Upper lobe of right lung (tissue), 1 donor: ENCODE results near the gene SENP5. TPM values are rescaled to one million over a fixed set of nuclear protein-coding genes. Genes with fewer than 3 reads are reported as not detected.

Source experiments
- ATAC-seq: fragments of 200-7000 bp; cut with Tn5 transposase; one replicate; pipeline ENCODE4 v1.9.1; 2020; ENCODE audit warnings: mild to moderate bottlenecking, moderate library complexity
- DNase-seq: peaks from one replicate; pipeline ENCODE4 v3.0.0-alpha.2; 2020
- H3K27ac ChIP-seq: fragments of 200-600 bp; one replicate; pipeline ENCODE4 v1.8.0; 2022
- H3K27me3 ChIP-seq: fragments of 200-600 bp; one replicate; pipeline ENCODE4 v1.8.0; 2022; ENCODE audit warnings: mild to moderate bottlenecking
- H3K36me3 ChIP-seq: fragments of 200-600 bp; one replicate; pipeline ENCODE4 v1.8.0; 2022
- H3K4me1 ChIP-seq: fragments of 200-600 bp; one replicate; pipeline ENCODE4 v1.8.0; 2022
- H3K4me3 ChIP-seq: fragments of 200-600 bp; one replicate; pipeline ENCODE4 v1.8.0; 2022; ENCODE audit warnings: mild to moderate bottlenecking
- H3K9me3 ChIP-seq: fragments of 200-600 bp; one replicate; pipeline ENCODE4 v1.8.0; 2022
- CTCF ChIP-seq: fragments of 200-600 bp; IDR thresholded peaks from one replicate; pipeline ENCODE4 v1.8.0; 2022; ENCODE audit warnings: antibody characterized with exemption
- intact Hi-C: fragments of 100-400 bp; cut with DNase I; formaldehyde crosslinking; loops from one replicate; pipeline ENCODE4 v1.11.0; 2022
- total RNA-seq: library from RNA; stranded (reverse); fragmentation: NEBNext Ultra II Directional; extraction: Animal tissue kit (Norgen Biotek cat#: 25700); gene quantifications from one replicate; pipeline ENCODE4 v1.2.1, GENCODE V29; 2021
- donor health status: DM: no; HTN: yes; CAD: no; lungs with severe emphysema.

Gene SENP5
- total RNA-seq, 1 donor from 2014 or later, result 27.7 TPM

- no peak overlapping the region for H3K4me3 ChIP-seq
- ATAC-seq (no peak), DNase-seq (no peak)
- H3K27ac ChIP-seq, result no peak overlapping the region
- no peaks in the 10 kb centered on the region for H3K27me3 ChIP-seq
- no peak for TF ChIP-seq CTCF
- intact Hi-C loops, result no loop called here
- H3K9me3 ChIP-seq, result no peaks in the 10 kb centered on the region
- no peaks in the 10 kb centered on the region for H3K4me1 ChIP-seq
- H3K36me3 ChIP-seq, result peaks cover 32% of the 10 kb centered on the region
Observed at GRCh38 chr3:196886144-196886543, 18.4 kb downstream of the SENP5 start.

GRCh38 chr3:196889844-196890708 is 22.4 kb downstream of the SENP5 start:
- H3K27ac ChIP-seq, result no peak overlapping the region
- no peak overlapping the region for H3K4me3 ChIP-seq
- H3K27me3 ChIP-seq, result no peaks in the 10 kb centered on the region
- H3K4me1 ChIP-seq, result no peaks in the 10 kb centered on the region
- ATAC-seq (no peak), DNase-seq (no peak)
- TF ChIP-seq CTCF, result no peak
- intact Hi-C loops, result no loop called here
- H3K36me3 ChIP-seq, result peaks cover 24% of the 10 kb centered on the region
- no peaks in the 10 kb centered on the region for H3K9me3 ChIP-seq

GRCh38 chr3:196894557-196895295 is 27.0 kb downstream of the SENP5 start:
- no peak overlapping the region for H3K27ac ChIP-seq
- intact Hi-C loops, result no loop called here
- H3K4me3 ChIP-seq, result no peak overlapping the region
- H3K36me3 ChIP-seq, result peaks cover under 1% of the 10 kb centered on the region
- ATAC-seq (no peak), DNase-seq (no peak)
- TF ChIP-seq CTCF, result no peak
- no peaks in the 10 kb centered on the region for H3K4me1 ChIP-seq
- H3K27me3 ChIP-seq, result no peaks in the 10 kb centered on the region
- no peaks in the 10 kb centered on the region for H3K9me3 ChIP-seq

- intact Hi-C loops, result no loop called here
- H3K4me3 ChIP-seq, result no peak overlapping the region
- no peaks in the 10 kb centered on the region for H3K27me3 ChIP-seq
- H3K27ac ChIP-seq, result no peak overlapping the region
- ATAC-seq, result no peak
- TF ChIP-seq CTCF, result no peak
- DNase-seq, result no peak
- H3K4me1 ChIP-seq, result no peaks in the 10 kb centered on the region
- peaks cover 15% of the 10 kb centered on the region for H3K36me3 ChIP-seq
- H3K9me3 ChIP-seq, result no peaks in the 10 kb centered on the region
Observed at GRCh38 chr3:196896229-196896628, 28.5 kb downstream of the SENP5 start.

- H3K36me3 ChIP-seq, result peaks cover 70% of the 10 kb centered on the region
- no peak for ATAC-seq
- H3K4me3 ChIP-seq, result no peak overlapping the region
- H3K27ac ChIP-seq, result no peak overlapping the region
- DNase-seq, result no peak
- H3K9me3 ChIP-seq, result no peaks in the 10 kb centered on the region
- H3K27me3 ChIP-seq, result no peaks in the 10 kb centered on the region
- intact Hi-C loops, result no loop called here
- H3K4me1 ChIP-seq, result no peaks in the 10 kb centered on the region
- no peak for TF ChIP-seq CTCF
Observed at GRCh38 chr3:196901768-196902167, 34.0 kb downstream of the SENP5 start.
